Heart left ventricle (tissue), 13 donors: ENCODE measurements around the gene NHLH1.

Source experiments
- POLR2A ChIP-seq, 2 donors: fragments of 450-650 bp; IDR thresholded peaks; one replicate each; pipeline ENCODE4 v1.6.1; 2017; ENCODE audit warnings: antibody characterized with exemption in 2 of 2, mild to moderate bottlenecking in 2 of 2, moderate library complexity in 2 of 2
- TF ChIP-seq, protein P1 (sequence below), 12 donors: fragments of 200-600 bp; sonication (generic) in 4 of 12; IDR thresholded peaks; one replicate each; pipeline versions ENCODE4 v1.5.0 to v1.8.0; 2018 to 2022; ENCODE audit warnings: antibody characterized with exemption in 12 of 12, mild to moderate bottlenecking in 5 of 12
- donor health status: ischemic (EF 13 %, LVEDD 7.1; RV severe dilation, severe dysfunction).
- donor health status: DM: no; HTN: yes; CAD: no.
- donor health status: DM: no; HTN: no; CAD: no.
- donor health status: ischemic (EF 25% LVEDD 6.9; RV normal size, moderate dysfunction).
- donor health status: ischemic (EF 25% LVEDD 5.7; RV mildly dilated, moderate dysfunction).
- donor health status: ischemic (EF 35%, LVEDD 5.7; RV mildly dilated, moderate dysfunction).
- donor health status: nonischemic (EF 11% LVEDD 7.7; RV severe dilation, severe dysfunction).
- donor health status: DM: yes; HTN: yes; CAD: no.
- donor health status: PGD.
- donor health status: ischemic (EF 29% LVEDD 5.4; RV normal size, mild dysfunction).
- donor health status: nonischemic (EF 23%, LVEDD 6.1; RV moderate dilation, normal function).

DNA sequence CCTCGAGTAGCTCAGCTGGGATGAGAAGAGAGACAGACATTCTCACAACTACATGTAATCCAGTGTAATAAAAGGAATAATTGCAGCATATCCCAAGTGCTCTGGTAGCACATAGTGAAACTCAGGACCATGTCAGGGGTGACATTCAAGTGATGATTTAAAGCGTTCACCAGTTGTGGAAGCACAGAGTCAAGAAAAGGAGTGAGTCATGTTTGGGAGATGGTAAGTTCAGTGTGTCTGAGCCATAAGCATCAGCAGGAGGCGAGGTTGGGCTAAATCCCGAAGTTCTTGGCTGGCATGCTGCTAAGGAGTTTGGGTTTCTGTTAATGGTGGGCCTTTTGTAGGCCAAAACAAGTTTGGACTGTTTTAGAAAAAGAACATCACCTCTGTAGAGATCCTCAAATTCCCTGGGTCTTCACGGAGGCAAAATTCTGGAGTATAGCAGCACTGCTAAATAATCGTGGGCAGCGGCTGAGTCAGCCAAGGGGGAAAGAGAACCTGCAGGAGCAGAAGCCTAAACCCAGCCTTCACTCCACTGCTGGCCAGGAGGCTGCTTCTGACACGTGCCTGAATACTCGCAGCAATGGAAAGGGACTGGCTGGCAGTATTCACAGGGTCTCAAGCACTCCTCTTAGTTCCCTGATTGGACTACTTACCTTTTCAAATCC is 7.2 kb upstream of the NHLH1 start:
- TF ChIP-seq, protein P1, sequence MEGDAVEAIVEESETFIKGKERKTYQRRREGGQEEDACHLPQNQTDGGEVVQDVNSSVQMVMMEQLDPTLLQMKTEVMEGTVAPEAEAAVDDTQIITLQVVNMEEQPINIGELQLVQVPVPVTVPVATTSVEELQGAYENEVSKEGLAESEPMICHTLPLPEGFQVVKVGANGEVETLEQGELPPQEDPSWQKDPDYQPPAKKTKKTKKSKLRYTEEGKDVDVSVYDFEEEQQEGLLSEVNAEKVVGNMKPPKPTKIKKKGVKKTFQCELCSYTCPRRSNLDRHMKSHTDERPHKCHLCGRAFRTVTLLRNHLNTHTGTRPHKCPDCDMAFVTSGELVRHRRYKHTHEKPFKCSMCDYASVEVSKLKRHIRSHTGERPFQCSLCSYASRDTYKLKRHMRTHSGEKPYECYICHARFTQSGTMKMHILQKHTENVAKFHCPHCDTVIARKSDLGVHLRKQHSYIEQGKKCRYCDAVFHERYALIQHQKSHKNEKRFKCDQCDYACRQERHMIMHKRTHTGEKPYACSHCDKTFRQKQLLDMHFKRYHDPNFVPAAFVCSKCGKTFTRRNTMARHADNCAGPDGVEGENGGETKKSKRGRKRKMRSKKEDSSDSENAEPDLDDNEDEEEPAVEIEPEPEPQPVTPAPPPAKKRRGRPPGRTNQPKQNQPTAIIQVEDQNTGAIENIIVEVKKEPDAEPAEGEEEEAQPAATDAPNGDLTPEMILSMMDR (IDR thresholded peaks at IDR 0.05), result no peak
- TF ChIP-seq POLR2A (IDR thresholded peaks at IDR 0.05), result no peak
